Nephron progenitor cell (in vitro differentiated cells): ENCODE data around the gene DNASE1L1.

Experiments used
- DNase-seq: peaks from one replicate; pipeline ENCODE4 v3.0.0; 2021
- H3K27ac Mint-ChIP-seq: 2 replicates; pipeline ENCODE4 v1.8.0; 2021; ENCODE audit warnings: mild to moderate bottlenecking, moderate library complexity, mixed read lengths
- H3K27me3 Mint-ChIP-seq: 2 replicates; pipeline ENCODE4 v1.8.0; 2021; ENCODE audit warnings: mild to moderate bottlenecking, low read depth, mixed read lengths; ENCODE audit not compliant: poor library complexity
- H3K36me3 Mint-ChIP-seq: 2 replicates; pipeline ENCODE4 v1.8.0; 2021; ENCODE audit warnings: low read depth, mixed read lengths
- H3K4me1 Mint-ChIP-seq: 2 replicates; pipeline ENCODE4 v1.8.0; 2021; ENCODE audit warnings: mixed read lengths
- H3K4me3 Mint-ChIP-seq: 2 replicates; pipeline ENCODE4 v1.8.0; 2021; ENCODE audit warnings: mild to moderate bottlenecking, moderate library complexity, mixed read lengths
- H3K9me3 Mint-ChIP-seq: 2 replicates; pipeline ENCODE4 v1.8.0; 2021; ENCODE audit warnings: mild to moderate bottlenecking, moderate library complexity, mixed read lengths
- CTCF ChIP-seq: fragments of 200-600 bp; sonication (generic); IDR thresholded peaks from 2 replicates; pipeline ENCODE4 v1.5.0; 2021; ENCODE audit warnings: antibody characterized with exemption

Gene DNASE1L1

GRCh38 chrX:154357205-154357604 is 51.8 kb downstream of the DNASE1L1 start:
- no peak overlapping the region for H3K27ac Mint-ChIP-seq
- H3K9me3 Mint-ChIP-seq = peaks cover 29% of the 10 kb centered on the region
- no peaks in the 10 kb centered on the region for H3K4me1 Mint-ChIP-seq
- no peak for DNase-seq
- no peak overlapping the region for H3K4me3 Mint-ChIP-seq
- H3K36me3 Mint-ChIP-seq = peaks cover 15% of the 10 kb centered on the region
- no peaks in the 10 kb centered on the region for H3K27me3 Mint-ChIP-seq
- TF ChIP-seq CTCF = no peak

GRCh38 chrX:154356596-154356995 is 52.5 kb downstream of the DNASE1L1 start:
- peaks cover 29% of the 10 kb centered on the region for H3K9me3 Mint-ChIP-seq
- H3K27me3 Mint-ChIP-seq = no peaks in the 10 kb centered on the region
- peaks cover 15% of the 10 kb centered on the region for H3K36me3 Mint-ChIP-seq
- TF ChIP-seq CTCF = no peak
- no peak overlapping the region for H3K4me3 Mint-ChIP-seq
- DNase-seq = no peak
- no peaks in the 10 kb centered on the region for H3K4me1 Mint-ChIP-seq
- peak overlapping the region; percentile 90 for H3K27ac Mint-ChIP-seq

- no peak overlapping the region for H3K4me3 Mint-ChIP-seq
- no peaks in the 10 kb centered on the region for H3K4me1 Mint-ChIP-seq
- H3K27ac Mint-ChIP-seq = no peak overlapping the region
- no peaks in the 10 kb centered on the region for H3K27me3 Mint-ChIP-seq
- no peak for DNase-seq
- peaks cover 27% of the 10 kb centered on the region for H3K9me3 Mint-ChIP-seq
- TF ChIP-seq CTCF = no peak
- peaks cover 15% of the 10 kb centered on the region for H3K36me3 Mint-ChIP-seq
Observed at GRCh38 chrX:154355776-154356140, 53.3 kb downstream of the DNASE1L1 start.

- H3K36me3 Mint-ChIP-seq = peaks cover 15% of the 10 kb centered on the region
- H3K27me3 Mint-ChIP-seq = no peaks in the 10 kb centered on the region
- no peaks in the 10 kb centered on the region for H3K4me1 Mint-ChIP-seq
- no peak for DNase-seq
- H3K27ac Mint-ChIP-seq = no peak overlapping the region
- no peak for TF ChIP-seq CTCF
- H3K9me3 Mint-ChIP-seq = peaks cover 23% of the 10 kb centered on the region
- no peak overlapping the region for H3K4me3 Mint-ChIP-seq
Observed at GRCh38 chrX:154355094-154355775, 53.8 kb downstream of the DNASE1L1 start.

- Mint-ChIP-seq H3K4me3 (no peak overlapping the region), H3K4me1 (no peaks in the 10 kb centered on the region), H3K27me3 (no peaks in the 10 kb centered on the region), H3K9me3 (peaks cover 23% of the 10 kb centered on the region), H3K36me3 (peaks cover 15% of the 10 kb centered on the region), H3K27ac (no peak overlapping the region)
- DNase-seq = no peak
- TF ChIP-seq CTCF = no peak
Observed at GRCh38 chrX:154354516-154354915, 54.5 kb downstream of the DNASE1L1 start.

GRCh38 chrX:154354013-154354412 is 55.0 kb downstream of the DNASE1L1 start:
- no peaks in the 10 kb centered on the region for H3K4me1 Mint-ChIP-seq
- H3K27ac Mint-ChIP-seq = no peak overlapping the region

More at GRCh38 chrX:154354013-154354412, 55.0 kb downstream of the DNASE1L1 start:
- no peaks in the 10 kb centered on the region for H3K27me3 Mint-ChIP-seq
- peaks cover 23% of the 10 kb centered on the region for H3K9me3 Mint-ChIP-seq
- H3K36me3 Mint-ChIP-seq = peaks cover 15% of the 10 kb centered on the region
- no peak overlapping the region for H3K4me3 Mint-ChIP-seq
- no peak for TF ChIP-seq CTCF
- DNase-seq = no peak
